ENCODE measurements around the gene SYNDIG1.

DNA sequence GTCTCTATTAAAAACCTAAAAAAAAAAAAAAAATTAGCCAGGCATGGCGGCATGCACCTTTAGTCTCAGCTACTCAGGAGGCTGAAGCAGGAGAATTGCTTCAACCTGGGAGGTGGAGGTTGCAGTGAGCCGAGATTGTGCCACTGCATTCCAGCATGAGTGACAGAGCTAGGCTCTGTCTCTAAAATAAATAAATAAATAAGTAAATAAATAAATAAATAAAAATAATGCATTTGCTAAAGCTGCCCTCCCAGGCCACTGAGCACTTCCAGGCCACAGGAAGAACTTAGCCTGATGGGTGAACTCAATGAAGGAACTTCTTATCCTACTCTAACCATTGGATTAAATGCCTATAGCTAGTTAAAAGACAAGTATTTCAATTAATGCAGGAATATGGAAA, 104.9 kb downstream of the SYNDIG1 start:
- TF ChIP-seq, protein P1, sequence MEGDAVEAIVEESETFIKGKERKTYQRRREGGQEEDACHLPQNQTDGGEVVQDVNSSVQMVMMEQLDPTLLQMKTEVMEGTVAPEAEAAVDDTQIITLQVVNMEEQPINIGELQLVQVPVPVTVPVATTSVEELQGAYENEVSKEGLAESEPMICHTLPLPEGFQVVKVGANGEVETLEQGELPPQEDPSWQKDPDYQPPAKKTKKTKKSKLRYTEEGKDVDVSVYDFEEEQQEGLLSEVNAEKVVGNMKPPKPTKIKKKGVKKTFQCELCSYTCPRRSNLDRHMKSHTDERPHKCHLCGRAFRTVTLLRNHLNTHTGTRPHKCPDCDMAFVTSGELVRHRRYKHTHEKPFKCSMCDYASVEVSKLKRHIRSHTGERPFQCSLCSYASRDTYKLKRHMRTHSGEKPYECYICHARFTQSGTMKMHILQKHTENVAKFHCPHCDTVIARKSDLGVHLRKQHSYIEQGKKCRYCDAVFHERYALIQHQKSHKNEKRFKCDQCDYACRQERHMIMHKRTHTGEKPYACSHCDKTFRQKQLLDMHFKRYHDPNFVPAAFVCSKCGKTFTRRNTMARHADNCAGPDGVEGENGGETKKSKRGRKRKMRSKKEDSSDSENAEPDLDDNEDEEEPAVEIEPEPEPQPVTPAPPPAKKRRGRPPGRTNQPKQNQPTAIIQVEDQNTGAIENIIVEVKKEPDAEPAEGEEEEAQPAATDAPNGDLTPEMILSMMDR (IDR thresholded peaks at IDR 0.05 in 4 of 5, conservative IDR thresholded peaks at IDR 0.05 in 1 of 5), result no peak
- TF ChIP-seq POLR2A (IDR thresholded peaks at IDR 0.05), result no peak

Measured in gastrocnemius medialis (tissue), 4 donors.